Measurements from ENCODE around the gene SLC35F1. TPM values are rescaled to one million over a fixed set of nuclear protein-coding genes. Genes with fewer than 3 reads are reported as not detected.

SLC35F1 gene
- total RNA-seq, 1 donor from 2014 or later = 22.4 TPM

- DNase-seq = no peak
- Mint-ChIP-seq H3K9me3 (ENCODE audit: unreplicated experiment) (no peaks in the 10 kb centered on the region), H3K4me1 (ENCODE audit: low read depth, unreplicated experiment) (peaks cover 4% of the 10 kb centered on the region), H3K27ac (ENCODE audit: unreplicated experiment) (no peak overlapping the region), H3K36me3 (ENCODE audit: unreplicated experiment) (no peaks in the 10 kb centered on the region), H3K27me3 (ENCODE audit: unreplicated experiment) (peaks cover 3% of the 10 kb centered on the region), H3K4me3 (ENCODE audit: unreplicated experiment) (no peak overlapping the region)
- no peak for TF ChIP-seq CTCF (IDR thresholded peaks at IDR 0.05; ENCODE audit: partially characterized antibody, unreplicated experiment)
Observed at GRCh38 chr6:118165500-118165899, 258.4 kb downstream of the SLC35F1 start.

GRCh38 chr6:118168421-118168820, 261.4 kb downstream of the SLC35F1 start:
- no peak for DNase-seq
- Mint-ChIP-seq H3K4me1 (ENCODE audit: low read depth, unreplicated experiment) (no peaks in the 10 kb centered on the region), H3K27ac (ENCODE audit: unreplicated experiment) (no peak overlapping the region), H3K27me3 (ENCODE audit: unreplicated experiment) (peaks cover 3% of the 10 kb centered on the region), H3K36me3 (ENCODE audit: unreplicated experiment) (peaks cover 1% of the 10 kb centered on the region), H3K9me3 (ENCODE audit: unreplicated experiment) (no peaks in the 10 kb centered on the region), H3K4me3 (ENCODE audit: unreplicated experiment) (no peak overlapping the region)
- no peak for TF ChIP-seq CTCF (IDR thresholded peaks at IDR 0.05; ENCODE audit: partially characterized antibody, unreplicated experiment)

- Mint-ChIP-seq H3K4me1 (ENCODE audit: low read depth, unreplicated experiment) (no peaks in the 10 kb centered on the region), H3K4me3 (ENCODE audit: unreplicated experiment) (no peak overlapping the region), H3K9me3 (ENCODE audit: unreplicated experiment) (no peaks in the 10 kb centered on the region), H3K27me3 (ENCODE audit: unreplicated experiment) (peaks cover 3% of the 10 kb centered on the region), H3K27ac (ENCODE audit: unreplicated experiment) (no peak overlapping the region), H3K36me3 (ENCODE audit: unreplicated experiment) (peaks cover 10% of the 10 kb centered on the region)
- TF ChIP-seq CTCF (IDR thresholded peaks at IDR 0.05; ENCODE audit: partially characterized antibody, unreplicated experiment) = no peak
- no peak for DNase-seq
Observed at GRCh38 chr6:118171852-118172251, 264.8 kb downstream of the SLC35F1 start.

GRCh38 chr6:118174071-118174470, 267.0 kb downstream of the SLC35F1 start:
- H3K27me3 Mint-ChIP-seq (ENCODE audit: unreplicated experiment) = no peaks in the 10 kb centered on the region
- TF ChIP-seq CTCF (IDR thresholded peaks at IDR 0.05; ENCODE audit: partially characterized antibody, unreplicated experiment) = no peak
- H3K4me3 Mint-ChIP-seq (ENCODE audit: unreplicated experiment) = no peak overlapping the region
- H3K9me3 Mint-ChIP-seq (ENCODE audit: unreplicated experiment) = no peaks in the 10 kb centered on the region
- no peak for DNase-seq
- no peak overlapping the region for H3K27ac Mint-ChIP-seq (ENCODE audit: unreplicated experiment)
- H3K36me3 Mint-ChIP-seq (ENCODE audit: unreplicated experiment) = peaks cover 10% of the 10 kb centered on the region
- no peaks in the 10 kb centered on the region for H3K4me1 Mint-ChIP-seq (ENCODE audit: low read depth, unreplicated experiment)

GRCh38 chr6:118177720-118178119, 270.7 kb downstream of the SLC35F1 start:
- no peaks in the 10 kb centered on the region for H3K9me3 Mint-ChIP-seq (ENCODE audit: unreplicated experiment)

More at GRCh38 chr6:118177720-118178119, 270.7 kb downstream of the SLC35F1 start:
- H3K27me3 Mint-ChIP-seq (ENCODE audit: unreplicated experiment) = no peaks in the 10 kb centered on the region
- H3K27ac Mint-ChIP-seq (ENCODE audit: unreplicated experiment) = no peak overlapping the region
- H3K4me3 Mint-ChIP-seq (ENCODE audit: unreplicated experiment) = no peak overlapping the region
- DNase-seq = no peak
- H3K4me1 Mint-ChIP-seq (ENCODE audit: low read depth, unreplicated experiment) = no peaks in the 10 kb centered on the region
- H3K36me3 Mint-ChIP-seq (ENCODE audit: unreplicated experiment) = peaks cover 10% of the 10 kb centered on the region
- TF ChIP-seq CTCF (IDR thresholded peaks at IDR 0.05; ENCODE audit: partially characterized antibody, unreplicated experiment) = no peak

Measured in glutamatergic neuron (in vitro differentiated cells).